Measurements from ENCODE around the gene LINC00305.

LINC00305 gene

GRCh38 chr18:64055019-64055418 lies 93.9 kb downstream of the LINC00305 start:
- no peak for DNase-seq (ENCODE audit: low read depth)
- H3K4me3 ChIP-seq (ENCODE audit: low read depth, low read length) = no peak overlapping the region
- TF ChIP-seq MYC (IDR thresholded peaks at IDR 0.05; ENCODE audit: low read depth, low read length) (no peak), CTCF (IDR thresholded peaks at IDR 0.05; ENCODE audit: low read depth, low read length) (no peak), POLR2A (IDR thresholded peaks at IDR 0.05; ENCODE audit: extremely low read depth, insufficient read length) (no peak), MAX (IDR thresholded peaks at IDR 0.05; ENCODE audit: low read depth, low read length) (no peak)

- DNase-seq (ENCODE audit: low read depth) = no peak
- H3K4me3 ChIP-seq (ENCODE audit: low read depth, low read length) = no peak overlapping the region
- TF ChIP-seq POLR2A (IDR thresholded peaks at IDR 0.05; ENCODE audit: extremely low read depth, insufficient read length) (no peak), MYC (IDR thresholded peaks at IDR 0.05; ENCODE audit: low read depth, low read length) (no peak), CTCF (IDR thresholded peaks at IDR 0.05; ENCODE audit: low read depth, low read length) (no peak)
These were observed 95.6 kb downstream of the LINC00305 start for GRCh38 chr18:64053246-64053645.

GRCh38 chr18:64052772-64053171 lies 96.1 kb downstream of the LINC00305 start:
- H3K4me3 ChIP-seq (ENCODE audit: low read depth, low read length) = no peak overlapping the region
- no peak for TF ChIP-seq MYC (IDR thresholded peaks at IDR 0.05; ENCODE audit: low read depth, low read length)
- DNase-seq (ENCODE audit: low read depth) = no peak

- H3K4me3 ChIP-seq (ENCODE audit: low read depth, low read length) = no peak overlapping the region
- DNase-seq (ENCODE audit: low read depth) = no peak
- no peak for TF ChIP-seq MYC (IDR thresholded peaks at IDR 0.05; ENCODE audit: low read depth, low read length)
- TF ChIP-seq MAX (IDR thresholded peaks at IDR 0.05; ENCODE audit: low read depth, low read length) = no peak
- no peak for TF ChIP-seq POLR2A (IDR thresholded peaks at IDR 0.05; ENCODE audit: extremely low read depth, insufficient read length)
- no peak for TF ChIP-seq CTCF (IDR thresholded peaks at IDR 0.05; ENCODE audit: low read depth, low read length)
These were observed 104.3 kb downstream of the LINC00305 start for GRCh38 chr18:64044616-64045015.

GRCh38 chr18:64042728-64043358 lies 106.0 kb downstream of the LINC00305 start:
- H3K4me3 ChIP-seq (ENCODE audit: low read depth, low read length) = no peak overlapping the region
- TF ChIP-seq POLR2A (IDR thresholded peaks at IDR 0.05; ENCODE audit: extremely low read depth, insufficient read length) = no peak
- TF ChIP-seq MYC (IDR thresholded peaks at IDR 0.05; ENCODE audit: low read depth, low read length) = no peak
- no peak for TF ChIP-seq MAX (IDR thresholded peaks at IDR 0.05; ENCODE audit: low read depth, low read length)
- TF ChIP-seq CTCF (IDR thresholded peaks at IDR 0.05; ENCODE audit: low read depth, low read length) = no peak
- DNase-seq (ENCODE audit: low read depth) = no peak

GRCh38 chr18:64037812-64038414 lies 111.0 kb downstream of the LINC00305 start:
- peak; percentile 43 for DNase-seq (ENCODE audit: low read depth)
- TF ChIP-seq CTCF (IDR thresholded peaks at IDR 0.05; ENCODE audit: low read depth, low read length) (peak; percentile 34), POLR2A (IDR thresholded peaks at IDR 0.05; ENCODE audit: extremely low read depth, insufficient read length) (no peak)
- no peak overlapping the region for H3K4me3 ChIP-seq (ENCODE audit: low read depth, low read length)

Data from NB4 (cell line).